HG03045 (cell line): ENCODE measurements around the gene CACNG8.

Experiments used
- ATAC-seq: cut with Tn5 transposase; IDR thresholded peaks from one replicate; pipeline ENCODE4 v1.9.1; 2021; ENCODE audit warnings: mild to moderate bottlenecking, moderate library complexity; ENCODE audit not compliant: unreplicated experiment

The CACNG8 gene

GRCh38 chr19:53961523-53962356 is 997 bp upstream of the CACNG8 start:
- no peak for ATAC-seq

- ATAC-seq: no peak
Observed at GRCh38 chr19:53965091-53965490, 2.4 kb downstream of the CACNG8 start.

GRCh38 chr19:53966931-53967330 is 4.2 kb downstream of the CACNG8 start:
- no peak for ATAC-seq

- ATAC-seq: no peak
Observed at GRCh38 chr19:53969366-53969765, 6.6 kb downstream of the CACNG8 start.

DNA sequence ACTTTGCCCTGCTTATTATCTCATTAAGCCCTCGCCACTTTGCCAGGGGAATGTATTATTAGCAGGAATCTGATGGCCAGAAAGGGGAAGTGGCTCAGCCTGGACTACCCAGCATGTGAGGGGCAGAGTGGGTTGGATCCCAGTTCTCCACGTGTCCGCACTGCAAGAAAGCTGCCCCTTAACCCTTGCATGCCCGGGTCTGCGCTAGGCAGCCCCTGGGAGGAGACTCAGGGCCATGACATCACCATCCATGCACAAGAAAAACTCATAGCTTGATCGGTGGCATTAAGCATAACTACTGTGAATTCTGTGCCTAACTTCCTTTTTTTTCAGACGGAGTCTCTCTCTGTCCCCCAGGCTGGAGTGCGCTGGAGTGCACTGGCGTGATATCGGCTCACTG is 8.9 kb downstream of the CACNG8 start:
- no peak for ATAC-seq

- ATAC-seq: no peak
Observed at GRCh38 chr19:53977429-53977990, 14.8 kb downstream of the CACNG8 start.

GRCh38 chr19:53977991-53978731 is 15.4 kb downstream of the CACNG8 start:
- no peak for ATAC-seq

GRCh38 chr19:53978975-53979801 is 16.5 kb downstream of the CACNG8 start:
- no peak for ATAC-seq

DNA sequence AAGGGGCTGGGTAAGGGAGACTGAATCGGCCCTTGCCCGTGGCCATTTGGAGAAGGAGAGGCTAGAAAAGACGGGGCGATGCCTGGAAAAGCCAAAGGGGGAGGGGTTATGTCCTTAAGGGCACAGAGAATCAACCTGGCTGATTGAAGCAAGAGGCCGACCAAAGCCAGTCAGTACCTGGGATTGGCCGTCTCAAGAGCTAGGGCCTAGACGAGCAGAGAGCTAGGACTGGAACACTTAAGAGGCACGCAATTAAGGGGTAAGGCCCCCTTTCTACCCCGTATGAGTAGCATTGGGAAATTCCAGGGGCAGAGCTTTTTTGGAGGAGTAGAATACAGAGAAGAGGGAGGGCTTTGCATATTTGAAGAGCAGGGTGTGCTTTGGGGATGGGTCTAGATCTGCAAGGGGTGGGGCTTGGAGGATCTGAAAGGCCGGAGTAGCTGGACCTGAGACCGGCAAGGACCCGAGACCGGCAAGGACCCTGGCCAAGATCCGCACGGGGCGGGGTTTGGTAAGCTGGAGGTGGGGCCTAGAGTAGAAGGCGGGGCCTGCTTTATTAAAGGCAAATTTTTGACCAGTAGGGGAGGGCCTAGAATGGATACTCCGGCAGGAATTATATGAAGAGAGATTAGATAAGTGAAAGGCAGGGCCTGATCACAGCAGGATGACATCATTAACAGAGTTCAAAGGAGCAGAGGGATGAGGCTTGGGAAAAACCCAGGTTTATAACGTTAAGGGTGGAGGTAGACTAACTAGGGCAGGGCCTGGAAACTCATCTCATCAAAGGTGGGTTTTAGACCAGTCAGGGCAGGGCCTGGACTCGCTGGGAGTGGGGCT is 18.0 kb downstream of the CACNG8 start:
- ATAC-seq: no peak

DNA sequence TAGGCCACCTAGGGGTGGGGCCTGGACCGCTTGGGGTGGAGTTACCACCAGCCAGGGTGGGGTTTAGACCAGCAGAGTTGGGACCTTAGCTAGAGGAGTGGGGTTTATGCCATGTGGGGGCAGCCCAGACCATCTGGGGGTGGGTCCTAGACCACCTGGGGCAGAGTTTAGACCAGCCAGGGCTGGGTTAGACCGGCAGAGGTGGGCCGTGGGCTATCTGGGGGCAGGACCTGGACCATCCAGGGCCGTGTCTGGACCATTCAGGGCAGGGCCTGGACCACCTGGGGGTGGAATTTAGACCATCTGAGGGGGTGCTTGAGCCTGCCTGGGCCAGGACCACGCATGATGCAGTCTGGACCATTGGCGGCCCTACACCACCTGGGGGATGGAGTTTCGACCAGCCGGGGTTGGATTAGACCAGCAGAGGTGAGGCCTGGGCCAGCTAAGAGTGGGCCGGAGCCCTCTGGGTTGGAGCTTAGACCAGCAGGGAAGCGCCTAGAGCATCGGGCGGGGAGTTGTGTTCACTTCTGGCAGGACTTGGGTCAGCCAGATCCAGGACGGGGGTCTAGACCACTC is 18.7 kb downstream of the CACNG8 start:
- no peak for ATAC-seq

- no peak for ATAC-seq
Observed at GRCh38 chr19:53982001-53982451, 19.3 kb downstream of the CACNG8 start.

GRCh38 chr19:53982611-53983010 is 19.9 kb downstream of the CACNG8 start:
- no peak for ATAC-seq

DNA sequence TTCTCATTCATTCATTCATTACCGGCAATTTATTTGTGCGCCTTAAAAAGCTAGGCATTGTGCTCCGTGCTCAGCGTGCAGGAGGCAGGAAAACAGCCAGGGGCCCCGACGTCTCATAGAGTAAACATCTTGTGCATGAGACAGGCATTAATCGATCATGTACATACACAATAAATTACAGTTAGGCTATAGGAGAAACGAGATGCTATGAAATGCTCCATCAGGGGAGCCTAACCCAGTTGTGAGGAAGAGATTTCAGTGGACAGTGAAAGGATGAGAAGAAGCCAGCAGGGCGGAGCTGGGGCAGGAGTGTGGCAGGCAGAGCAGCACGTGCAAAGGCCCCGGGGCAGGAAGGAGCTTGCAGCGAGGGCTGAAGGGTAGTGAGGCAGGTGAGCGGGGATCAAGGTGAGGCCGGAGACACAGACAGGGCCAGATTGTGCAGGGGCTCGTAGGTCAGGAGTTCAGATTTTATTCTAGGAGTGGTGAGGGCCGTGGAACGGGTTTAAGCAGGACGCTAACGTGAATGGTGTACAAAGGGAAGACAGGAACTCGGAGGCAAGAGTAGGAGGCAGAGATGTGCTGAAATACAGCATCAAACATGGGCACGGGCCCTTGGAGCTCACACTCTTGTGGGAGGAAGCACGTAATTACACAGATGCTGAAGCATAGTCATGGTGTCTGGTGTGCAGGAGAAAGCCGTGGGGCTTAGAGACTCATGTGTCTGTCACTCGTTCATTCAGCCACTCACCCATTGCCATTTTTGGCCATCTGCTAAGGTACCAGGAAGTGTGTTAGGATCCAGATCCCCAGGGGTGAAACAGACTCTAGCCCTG is 20.9 kb downstream of the CACNG8 start:
- no peak for ATAC-seq

- no peak for ATAC-seq
Observed at GRCh38 chr19:53985863-53986262, 23.1 kb downstream of the CACNG8 start.

DNA sequence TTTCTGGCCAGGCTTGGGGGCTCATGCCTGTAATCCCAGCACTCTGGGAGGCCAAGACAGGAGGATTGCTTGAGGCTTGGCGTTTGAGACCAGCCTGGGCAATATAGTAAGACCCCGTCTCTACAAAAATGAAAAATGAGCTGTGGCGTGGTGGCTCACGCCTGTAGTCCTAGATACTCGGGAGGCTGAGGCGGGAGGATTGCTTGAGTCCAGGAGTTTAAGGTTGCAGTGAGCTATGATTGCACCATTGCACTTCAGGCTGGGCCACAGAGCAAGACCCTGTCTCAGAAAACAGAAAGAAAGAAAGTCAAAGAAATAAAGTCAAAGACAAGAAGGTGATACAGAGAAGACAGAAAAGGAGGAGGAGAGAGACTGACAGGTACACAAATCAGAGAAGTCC is 26.2 kb downstream of the CACNG8 start:
- ATAC-seq: no peak

GRCh38 chr19:53989600-53990533 is 27.1 kb downstream of the CACNG8 start:
- no peak for ATAC-seq

GRCh38 chr19:53991224-53992113 is 28.7 kb downstream of the CACNG8 start, which contains the start of gene CACNG6:
Gene CACNG6 (plus strand): TSS chr19:53991637. CDS start chr19:53992878, 1,241 bp downstream.
- no peak for ATAC-seq
